Measurements from ENCODE around the gene NEU2. TPM values are rescaled to one million over a fixed set of nuclear protein-coding genes. Genes with fewer than 3 reads are reported as not detected.
"Not testable (repeated sequence)": the region's sequence is repeated elsewhere in the genome, so short reads cannot be mapped to it uniquely, and the experiment has no call there.

The NEU2 gene
- total RNA-seq, 4 donors from 2014 or later: not detected

GRCh38 chr2:233047667-233048066 lies 15.2 kb downstream of the NEU2 start:
- intact Hi-C loops (cut with DNase I): no loop called here
- no peak overlapping the region for H3K27ac ChIP-seq

DNA sequence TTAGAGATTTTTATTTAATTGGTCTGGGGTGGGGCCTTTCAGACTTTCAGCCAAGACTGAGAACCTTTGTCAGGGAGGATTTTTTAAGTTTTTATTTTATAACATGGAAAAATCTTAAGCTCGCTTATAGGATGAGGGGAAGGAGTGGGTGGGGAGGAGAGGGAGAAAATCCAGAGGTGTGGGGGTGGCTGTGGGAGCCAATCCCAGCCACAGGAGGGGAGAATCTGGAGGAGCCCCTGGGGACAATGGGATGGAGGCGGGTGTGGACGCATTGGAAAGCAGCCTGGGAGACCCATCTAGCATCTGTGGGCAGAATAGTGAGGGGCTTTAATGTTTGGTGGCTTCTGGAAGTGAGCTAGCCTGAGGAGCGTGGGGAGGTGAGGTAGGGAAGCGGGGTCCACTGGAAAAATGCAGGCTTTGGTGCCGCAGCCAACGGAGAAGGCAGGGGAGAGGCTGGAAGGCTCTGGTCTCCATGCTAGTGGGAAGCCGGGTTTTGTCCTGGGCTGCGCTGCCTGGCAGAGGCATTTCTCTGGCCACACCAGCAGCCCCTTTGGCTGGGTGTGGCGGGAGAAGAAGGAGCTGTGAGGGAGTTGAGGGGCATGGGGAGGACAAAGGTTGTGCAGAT lies 16.2 kb downstream of the NEU2 start:
- H3K4me3 ChIP-seq: no peak overlapping the region
- H3K27me3 ChIP-seq: no peaks in the 10 kb centered on the region
- H3K36me3 ChIP-seq: no peaks in the 10 kb centered on the region
- H3K4me1 ChIP-seq: peaks cover 16 to 56% (median 29%) of the 10 kb centered on the region in 3 donors
- intact Hi-C loops (cut with DNase I): no loop called here
- no peaks in the 10 kb centered on the region for H3K9me3 ChIP-seq
- DNase-seq: no peak
- TF ChIP-seq POLR2A (IDR thresholded peaks at IDR 0.05): no peak
- TF ChIP-seq, protein P1, sequence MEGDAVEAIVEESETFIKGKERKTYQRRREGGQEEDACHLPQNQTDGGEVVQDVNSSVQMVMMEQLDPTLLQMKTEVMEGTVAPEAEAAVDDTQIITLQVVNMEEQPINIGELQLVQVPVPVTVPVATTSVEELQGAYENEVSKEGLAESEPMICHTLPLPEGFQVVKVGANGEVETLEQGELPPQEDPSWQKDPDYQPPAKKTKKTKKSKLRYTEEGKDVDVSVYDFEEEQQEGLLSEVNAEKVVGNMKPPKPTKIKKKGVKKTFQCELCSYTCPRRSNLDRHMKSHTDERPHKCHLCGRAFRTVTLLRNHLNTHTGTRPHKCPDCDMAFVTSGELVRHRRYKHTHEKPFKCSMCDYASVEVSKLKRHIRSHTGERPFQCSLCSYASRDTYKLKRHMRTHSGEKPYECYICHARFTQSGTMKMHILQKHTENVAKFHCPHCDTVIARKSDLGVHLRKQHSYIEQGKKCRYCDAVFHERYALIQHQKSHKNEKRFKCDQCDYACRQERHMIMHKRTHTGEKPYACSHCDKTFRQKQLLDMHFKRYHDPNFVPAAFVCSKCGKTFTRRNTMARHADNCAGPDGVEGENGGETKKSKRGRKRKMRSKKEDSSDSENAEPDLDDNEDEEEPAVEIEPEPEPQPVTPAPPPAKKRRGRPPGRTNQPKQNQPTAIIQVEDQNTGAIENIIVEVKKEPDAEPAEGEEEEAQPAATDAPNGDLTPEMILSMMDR (IDR thresholded peaks at IDR 0.05): no peak
- peak overlapping the region in 3 of 4 donors; percentile 10 to 36 (median 32) for H3K27ac ChIP-seq
- WGBS, 2 donors: 44 to 55% methylated on average over 10 of the region's 10 CpGs

More at GRCh38 chr2:233047667-233048066, 15.2 kb downstream of the NEU2 start:
- no peaks in the 10 kb centered on the region for H3K9me3 ChIP-seq
- H3K4me1 ChIP-seq: peaks cover 16 to 54% (median 29%) of the 10 kb centered on the region in 3 donors
- no peak for DNase-seq
- TF ChIP-seq, protein P1 (IDR thresholded peaks at IDR 0.05): no peak
- no peak for TF ChIP-seq POLR2A (IDR thresholded peaks at IDR 0.05)
- WGBS, 2 donors: 44 to 70% methylated on average over 7 to 9 of the region's 9 CpGs
- no peaks in the 10 kb centered on the region for H3K36me3 ChIP-seq
- peaks cover 0 to 2% (median 0%) of the 10 kb centered on the region in 4 donors for H3K27me3 ChIP-seq
- no peak overlapping the region for H3K4me3 ChIP-seq

DNA sequence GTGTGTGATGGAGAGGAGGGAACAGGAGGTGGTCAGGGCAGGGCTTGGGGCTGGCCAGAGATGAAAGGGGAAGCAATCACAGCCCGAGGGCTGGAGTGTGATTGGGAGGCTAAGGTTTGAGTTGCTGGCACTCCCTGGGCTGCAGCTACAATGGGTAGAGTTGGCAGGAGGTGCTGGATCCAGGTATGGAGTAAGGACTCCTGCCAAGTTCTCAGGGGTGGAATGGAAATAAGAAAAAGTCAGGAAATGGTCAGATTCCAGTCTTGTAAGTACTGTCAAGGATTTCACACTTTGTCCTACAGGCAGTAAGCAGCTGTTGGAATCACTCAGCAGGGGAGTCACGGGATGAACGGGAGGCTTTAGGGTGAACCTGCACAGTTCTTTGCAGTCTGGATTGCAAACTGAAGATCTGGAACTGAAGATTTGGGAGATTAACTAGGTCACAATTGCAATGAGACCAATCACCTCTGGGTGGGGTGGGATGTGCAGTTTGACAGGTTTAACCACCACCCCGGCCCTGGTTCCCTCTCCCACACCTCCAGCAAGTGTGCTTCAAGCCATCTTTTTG lies 16.8 kb downstream of the NEU2 start:
- DNase-seq: no peak
- Histone ChIP-seq H3K4me3 (no peak overlapping the region), H3K36me3 (no peaks in the 10 kb centered on the region), H3K27me3 (no peaks in the 10 kb centered on the region), H3K4me1 (peaks cover 21 to 61% (median 29%) of the 10 kb centered on the region in 3 donors), H3K9me3 (no peaks in the 10 kb centered on the region), H3K27ac (peak overlapping the region in 3 of 4 donors; percentile 10 to 36 (median 32))
- intact Hi-C loops (cut with DNase I): no loop called here
- WGBS, 2 donors: 26 to 35% methylated on average over 4 of the region's 4 CpGs
- TF ChIP-seq, protein P1 (IDR thresholded peaks at IDR 0.05): peak in 1 of 6 experiments; percentile 14
- TF ChIP-seq POLR2A (IDR thresholded peaks at IDR 0.05): no peak

DNA sequence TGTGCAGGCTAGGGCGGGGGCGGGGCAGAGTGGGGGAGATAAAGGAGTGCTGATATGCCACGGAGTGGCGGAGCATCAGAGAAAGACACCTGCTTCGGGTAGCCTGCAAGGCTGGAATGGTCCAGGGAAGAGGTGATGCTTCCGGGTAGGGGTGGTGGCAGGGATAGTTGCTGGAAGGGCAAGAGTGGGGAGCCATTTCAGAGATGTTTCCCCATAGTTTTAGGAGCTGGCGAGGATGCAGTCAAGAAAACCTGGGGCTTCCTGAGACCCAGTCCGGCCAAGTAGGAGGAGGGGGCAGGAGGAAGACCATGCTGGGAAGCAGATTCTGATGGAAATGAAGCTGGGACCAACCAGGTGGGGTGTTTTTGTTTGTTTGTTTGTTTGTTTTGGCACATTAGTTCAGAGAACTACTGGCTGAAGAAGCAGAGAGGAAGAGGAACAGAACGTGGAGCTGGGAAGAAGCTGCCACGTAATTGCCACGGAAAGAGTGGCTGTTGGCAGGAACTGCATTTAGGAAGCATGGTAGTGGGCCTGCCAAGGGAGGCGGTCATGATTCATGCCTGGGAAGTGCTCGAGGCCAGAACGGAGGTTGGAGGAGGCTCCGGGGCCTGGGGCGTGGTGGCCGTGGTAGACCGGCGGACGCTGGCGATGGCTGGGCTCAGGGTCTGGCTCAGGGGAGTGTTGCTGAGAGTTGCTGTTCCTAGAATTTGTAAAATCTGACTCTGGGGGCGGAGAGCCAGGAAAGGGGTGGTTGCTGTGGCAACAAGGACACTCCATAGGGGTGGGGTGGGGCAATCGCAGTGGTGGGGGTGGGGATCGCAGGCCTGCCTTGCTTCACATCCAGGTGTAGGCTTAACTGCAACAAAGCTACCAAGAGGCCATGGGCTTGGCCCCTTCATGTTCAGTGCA lies 19.0 kb downstream of the NEU2 start:
- no peaks in the 10 kb centered on the region for H3K9me3 ChIP-seq
- H3K27me3 ChIP-seq: no peaks in the 10 kb centered on the region
- no peaks in the 10 kb centered on the region for H3K36me3 ChIP-seq
- no peak for DNase-seq
- intact Hi-C loops (cut with DNase I): no loop called here
- 40 to 42% methylated on average over 15 to 21 of the region's 24 CpGs for WGBS, 2 donors
- H3K4me1 ChIP-seq: peaks cover 24 to 64% (median 29%) of the 10 kb centered on the region in 3 donors
- no peak for TF ChIP-seq POLR2A (IDR thresholded peaks at IDR 0.05)
- TF ChIP-seq, protein P1 (IDR thresholded peaks at IDR 0.05): peak in 1 of 6 experiments; percentile 10
- peak overlapping the region; percentile 38 to 58 (median 44) for H3K27ac ChIP-seq
- no peak overlapping the region for H3K4me3 ChIP-seq

GRCh38 chr2:233052517-233052916 lies 20.0 kb downstream of the NEU2 start:
- 72 to 81% methylated on average over 4 of the region's 4 CpGs for WGBS, 2 donors
- H3K4me3 ChIP-seq; DNase-seq; H3K27me3 ChIP-seq; H3K36me3 ChIP-seq; H3K9me3 ChIP-seq; intact Hi-C loops (cut with DNase I): not testable (repeated sequence)
- Histone ChIP-seq H3K4me1 (peaks cover 24 to 61% (median 29%) of the 10 kb centered on the region in 3 donors), H3K27ac (peak overlapping the region in 2 of 4 donors; percentile 48 to 58)
